A549 (cell line): ENCODE results near the gene MED4. TPM values are rescaled to one million over a fixed set of nuclear protein-coding genes. Genes with fewer than 3 reads are reported as not detected.

Experiments used
- ATAC-seq, 2 experiments: fragments of 200-7000 bp in 1 of 2; fragments of >200 bp in 1 of 2; cut with Nextera tagmentation in 1 of 2; cut with Tn5 transposase in 1 of 2; 3 replicates each; pipeline versions ENCODE4 v1.8.0 to v1.9.1; 2018 to 2020; ENCODE audit warnings: mild to moderate bottlenecking in 1 of 2, moderate library complexity in 1 of 2
- CTCF ChIA-PET: fragments of 300-600 bp; sonication (Branson Sonifier 250); formaldehyde crosslinking; extraction: SDS; loops from one replicate; lab custom pipeline; 2021; ENCODE audit warnings: antibody characterized with exemption, inconsistent platforms; lab: Yijun Ruan, JAX
- POLR2A ChIA-PET: fragments of 350-600 bp; formaldehyde crosslinking; extraction: SDS; loops from one replicate; lab custom pipeline; 2021; ENCODE audit warnings: antibody characterized with exemption, inconsistent platforms; lab: Yijun Ruan, JAX
- DNase-seq, 2 experiments: peaks; one replicate each; pipeline versions ENCODE4 v3.0.0 to v3.0.0-alpha.2; 2011 to 2016; ENCODE audit warnings: low read depth in 1 of 2, low spot score in 1 of 2
- FAIRE-seq: peaks from 2 replicates; lab custom pipeline; 2011; peaks lifted over from hg19 to GRCh38; lab: Jason Lieb, UNC
- H3K27ac ChIP-seq, 2 experiments: fragments of >200 bp; sonication (Bioruptor Twin); formaldehyde crosslinking; 3 replicates each; pipeline ENCODE4 v1.5.1; 2016 to 2017
- H3K4me1 ChIP-seq: fragments of >200 bp; sonication (Bioruptor Twin); formaldehyde crosslinking; 3 replicates; pipeline ENCODE4 v1.6.1; 2016
- H3K4me2 ChIP-seq: fragments of >200 bp; sonication (Bioruptor Twin); formaldehyde crosslinking; 3 replicates; pipeline ENCODE4 v1.6.1; 2016
- H3K4me3 ChIP-seq: fragments of >200 bp; sonication (Bioruptor Twin); formaldehyde crosslinking; 3 replicates; pipeline ENCODE4 v1.5.1; 2016
- H3K9me3 ChIP-seq: fragments of >200 bp; sonication (Bioruptor Twin); formaldehyde crosslinking; 3 replicates; pipeline ENCODE4 v1.6.1; 2016
- BHLHE40 ChIP-seq: IDR thresholded peaks from 2 replicates; pipeline ENCODE4 v1.6.1; 2012; ENCODE audit warnings: low read depth, low read length, inconsistent platforms
- CTCF ChIP-seq: fragments of >200 bp; sonication (Bioruptor Twin); formaldehyde crosslinking; IDR thresholded peaks from 3 replicates; pipeline ENCODE4 v1.5.1; 2016
- ELK1 ChIP-seq: fragments of 150-350 bp; IDR thresholded peaks from 2 replicates; pipeline ENCODE4 v1.6.1; 2014; ENCODE audit warnings: low read depth, mild to moderate bottlenecking, low read length
- ESRRA ChIP-seq: fragments of 150-350 bp; IDR thresholded peaks from 2 replicates; pipeline ENCODE4 v1.6.1; 2014; ENCODE audit warnings: mild to moderate bottlenecking, low read length, borderline replicate concordance
- FOSB ChIP-seq: fragments of 250-450 bp; sonication (Bioruptor Pico); IDR thresholded peaks from 2 replicates; pipeline ENCODE4 v1.5.0; 2020; ENCODE audit warnings: mild to moderate bottlenecking, moderate library complexity
- GATA3 ChIP-seq: IDR thresholded peaks from 2 replicates; pipeline ENCODE4 v1.6.1; 2012; ENCODE audit warnings: borderline replicate concordance
- HMGXB4 ChIP-seq: fragments of 250-450 bp; sonication (Bioruptor Pico); IDR thresholded peaks from 2 replicates; pipeline ENCODE4 v1.5.0; 2021; ENCODE audit warnings: mild to moderate bottlenecking, moderate library complexity, borderline replicate concordance
- HOXA7 ChIP-seq: fragments of 250-450 bp; sonication (Bioruptor Pico); IDR thresholded peaks from 2 replicates; pipeline ENCODE4 v1.5.0; 2020; ENCODE audit warnings: mild to moderate bottlenecking, moderate library complexity
- HOXB13 ChIP-seq: fragments of 250-450 bp; sonication (Bioruptor Pico); IDR thresholded peaks from 2 replicates; pipeline ENCODE4 v1.5.0; 2020; ENCODE audit warnings: low read depth, mild to moderate bottlenecking, moderate library complexity
- KDM1A ChIP-seq: fragments of 200-600 bp; sonication (generic); IDR thresholded peaks from 2 replicates; pipeline ENCODE4 v1.6.1; 2016; ENCODE audit warnings: low read depth, mild to moderate bottlenecking
- NFE2L2 ChIP-seq: fragments of 150-350 bp; conservative IDR thresholded peaks from 2 replicates; pipeline ENCODE4 v1.6.1; 2014; ENCODE audit warnings: low read length
- PBX3 ChIP-seq: IDR thresholded peaks from 2 replicates; pipeline ENCODE4 v1.6.1; 2012
- PHF8 ChIP-seq: fragments of 200-600 bp; sonication (generic); IDR thresholded peaks from 2 replicates; pipeline ENCODE4 v1.6.1; 2016; ENCODE audit warnings: low read depth, mild to moderate bottlenecking, antibody characterized with exemption, moderate library complexity, borderline replicate concordance
- POLR2AphosphoS2 ChIP-seq: conservative IDR thresholded peaks from 2 replicates; pipeline ENCODE4 v1.6.1; 2012; ENCODE audit warnings: low read length, improper control_type of control experiment, inconsistent platforms
- REST ChIP-seq: fragments of 200-600 bp; sonication (generic); IDR thresholded peaks from 2 replicates; pipeline ENCODE4 v1.6.1; 2016; ENCODE audit warnings: antibody characterized with exemption, mild to moderate bottlenecking, moderate library complexity
- RNF2 ChIP-seq: fragments of 200-600 bp; sonication (generic); IDR thresholded peaks from 2 replicates; pipeline ENCODE4 v1.6.1; 2016; ENCODE audit warnings: low read depth, mild to moderate bottlenecking, antibody characterized with exemption, moderate library complexity, borderline replicate concordance
- SMC3 ChIP-seq: fragments of >200 bp; sonication (Bioruptor Twin); formaldehyde crosslinking; IDR thresholded peaks from 3 replicates; pipeline ENCODE4 v1.6.1; 2018; ENCODE audit warnings: inconsistent platforms
- WGBS: methylation state at CpG from one replicate; pipeline ENCODE4 v1.1.6; 2017; ENCODE audit errors: missing lambda C conversion rate; 5-methylcytosine and 5-hydroxymethylcytosine counted together
- polyA plus RNA-seq, 4 experiments: library from polyadenylated mRNA; depleted of rRNA in 3 of 4; stranded (reverse); fragments of >200 nt; fragmentation: RNase III in 1 of 4; extraction: RNeasy Plus Mini Kit Qiagen cat#74134 plus additional on column Dnase treatment in 1 of 4; gene quantifications; 2 replicates in 3 of 4; 3 replicates in 1 of 4; pipeline ENCODE4 v1.2.3, GENCODE V29; 2011 to 2017

The MED4 gene
- polyA plus RNA-seq, 2 of the 4 experiments (the other 2 are of a cell fraction) = 30.5 to 41.9 TPM

- no peak for DNase-seq
Measured at GRCh38 chr13:48097793-48098192, 2.9 kb upstream of the MED4 start.

More at GRCh38 chr13:48097793-48098192, 2.9 kb upstream of the MED4 start:
- TF ChIP-seq HOXA7 (no peak), PHF8 (no peak), REST (no peak), FOSB (CRISPR knock-in tag) (no peak), GATA3 (no peak), RNF2 (no peak), ESRRA (no peak), SMC3 (no peak), PBX3 (no peak), ELK1 (no peak), KDM1A (no peak), CTCF (no peak), HOXB13 (CRISPR knock-in tag) (no peak), NFE2L2 (no peak), BHLHE40 (no peak), HMGXB4 (CRISPR knock-in tag) (no peak), POLR2AphosphoS2 (no peak)
- TF ChIP-seq, all 56 proteins: peak for 0
- Histone ChIP-seq H3K9me3 (no peaks in the 10 kb centered on the region), H3K27ac (no peak overlapping the region), H3K4me2 (no peak overlapping the region), H3K4me3 (no peak overlapping the region), H3K4me1 (peaks cover 10% of the 10 kb centered on the region; the same call in 1 of the 3 replicates)
- no peak for FAIRE-seq
- 61% methylated on average over 4 of the region's 4 CpGs for WGBS
- no peak for ATAC-seq
- ChIA-PET CTCF (interaction anchor here (0.5 to 1.1 kb wide), 3 partner anchors 20 to 77 kb away, joined by 3 to 4 read pairs (median 3); no protein-coding TSS in a partner anchor), POLR2A (no interaction called here)
